HG02852 (cell line): ENCODE data around the gene C21orf58.
A peak's percentile ranks its signal among the peaks of the same experiment; 100 is the strongest.

Experiments
- ATAC-seq: cut with Tn5 transposase; IDR thresholded peaks from one replicate; pipeline ENCODE4 v1.9.1; 2021; ENCODE audit warnings: mild to moderate bottlenecking, moderate library complexity; ENCODE audit not compliant: unreplicated experiment

C21orf58 gene

GRCh38 chr21:46297338-46298271, 26.1 kb downstream of the C21orf58 start:
- no peak for ATAC-seq

DNA sequence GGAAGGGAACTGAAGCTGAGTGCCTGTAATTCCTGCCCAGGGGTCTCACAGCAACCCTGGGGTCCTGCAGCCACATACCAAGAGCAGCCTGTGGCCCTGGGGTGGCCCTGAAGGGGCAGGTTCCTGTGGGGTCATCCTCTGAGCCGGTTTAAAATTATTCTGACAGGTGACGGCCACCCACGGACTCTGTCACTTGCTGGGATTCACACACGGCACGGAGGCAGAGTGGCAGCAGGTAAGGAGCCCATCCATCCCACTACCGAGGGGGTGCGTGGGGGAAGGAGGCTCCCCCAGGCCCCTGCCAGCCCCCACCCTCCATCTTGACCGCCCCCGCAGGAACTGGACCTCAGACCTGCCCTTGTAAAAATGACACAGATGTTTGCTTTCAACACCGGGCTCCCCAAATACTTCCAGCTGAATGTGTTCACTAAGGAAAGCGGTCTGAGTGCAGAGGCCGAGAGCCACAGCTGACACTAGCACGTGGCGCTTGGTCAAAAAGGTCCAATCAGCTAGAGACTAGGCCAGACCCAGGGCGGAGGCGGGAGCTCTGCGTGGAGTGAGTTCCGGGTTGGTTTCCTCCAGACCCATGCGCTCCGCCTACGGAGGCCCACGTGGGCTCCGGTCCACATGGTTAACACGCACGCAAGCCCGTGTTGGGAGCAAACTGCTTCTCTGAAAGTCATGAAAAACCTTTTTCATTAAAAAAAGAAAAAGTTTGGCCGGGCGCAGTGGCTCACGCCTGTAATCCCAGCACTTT, 27.5 kb downstream of the C21orf58 start:
- ATAC-seq: no peak

DNA sequence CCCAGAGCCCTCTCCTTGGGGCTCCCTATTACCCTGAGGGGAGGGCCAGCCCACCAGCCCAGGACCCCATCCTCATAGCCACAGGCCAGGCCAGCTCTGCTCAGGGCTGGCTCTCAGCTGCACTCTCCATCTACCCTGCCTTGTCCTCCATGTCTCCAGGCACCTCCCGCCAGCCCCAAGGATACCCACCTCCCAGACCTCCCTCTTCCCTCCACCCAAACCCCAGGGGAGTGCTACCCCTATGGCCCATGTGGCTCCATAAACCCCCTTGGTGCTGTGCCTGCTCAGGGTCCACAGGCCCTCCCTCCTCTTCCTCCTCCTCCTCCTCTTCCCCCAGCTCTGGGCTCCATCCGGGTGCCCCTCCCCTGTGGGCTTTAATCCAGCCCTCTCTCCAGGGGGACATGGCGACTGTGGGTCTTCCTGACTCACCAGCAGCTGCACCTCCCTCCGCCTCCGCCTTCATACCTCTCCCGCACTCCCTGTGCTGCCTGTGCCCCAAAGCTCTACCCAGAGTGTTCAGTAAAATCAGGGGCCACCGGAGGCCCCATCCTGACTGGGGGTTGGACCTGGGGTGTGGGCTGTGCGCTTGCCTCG, 28.4 kb downstream of the C21orf58 start:
- no peak for ATAC-seq

GRCh38 chr21:46294647-46295176, 29.0 kb downstream of the C21orf58 start:
- no peak for ATAC-seq

- ATAC-seq: no peak
Observed at GRCh38 chr21:46291561-46291960, 32.1 kb downstream of the C21orf58 start.

DNA sequence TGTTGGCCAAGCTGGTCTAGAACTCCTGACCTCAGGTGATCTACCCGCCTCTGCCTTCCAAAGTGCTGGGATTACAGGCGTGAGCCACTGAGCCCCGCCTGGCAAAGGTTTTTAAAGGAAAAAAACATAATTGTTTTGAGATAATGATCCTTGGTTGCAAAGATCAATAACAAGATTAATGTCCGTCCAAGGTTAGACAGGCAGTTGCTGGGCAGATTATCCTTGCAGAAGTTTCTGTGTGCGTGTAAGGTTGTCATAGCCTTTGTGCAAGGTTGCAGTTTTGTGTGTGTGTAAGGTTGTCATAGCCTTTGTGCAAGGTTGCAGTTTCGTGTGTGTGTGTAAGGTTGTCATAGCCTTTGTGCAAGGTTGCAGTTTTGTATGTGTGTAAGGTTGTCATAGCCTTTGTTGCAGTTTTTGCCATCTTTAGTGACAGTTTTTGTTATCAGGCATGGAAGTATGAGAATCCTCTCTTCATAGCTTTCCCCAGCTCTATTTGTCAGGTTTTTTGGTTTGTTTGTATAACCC, 34.0 kb downstream of the C21orf58 start:
- ATAC-seq: no peak

DNA sequence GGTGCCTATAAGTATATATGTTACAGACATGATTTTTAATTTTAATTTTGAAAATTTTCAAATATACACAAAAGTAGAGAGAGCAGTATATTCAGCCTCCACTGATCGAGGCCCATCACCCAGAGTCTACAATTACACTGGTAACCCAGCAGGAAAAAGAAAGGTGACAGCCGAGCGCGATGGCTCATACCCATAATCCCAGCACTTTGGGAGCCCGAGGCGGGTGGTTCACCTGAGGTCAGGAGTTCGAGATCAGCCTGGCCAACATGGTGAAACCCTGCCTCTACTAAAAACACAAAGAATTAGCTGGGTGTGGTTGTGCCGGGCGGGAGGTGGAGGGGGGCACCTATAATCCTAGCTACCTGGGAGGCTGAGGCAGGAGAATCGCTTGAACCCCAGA, 36.1 kb downstream of the C21orf58 start:
- ATAC-seq: no peak

DNA sequence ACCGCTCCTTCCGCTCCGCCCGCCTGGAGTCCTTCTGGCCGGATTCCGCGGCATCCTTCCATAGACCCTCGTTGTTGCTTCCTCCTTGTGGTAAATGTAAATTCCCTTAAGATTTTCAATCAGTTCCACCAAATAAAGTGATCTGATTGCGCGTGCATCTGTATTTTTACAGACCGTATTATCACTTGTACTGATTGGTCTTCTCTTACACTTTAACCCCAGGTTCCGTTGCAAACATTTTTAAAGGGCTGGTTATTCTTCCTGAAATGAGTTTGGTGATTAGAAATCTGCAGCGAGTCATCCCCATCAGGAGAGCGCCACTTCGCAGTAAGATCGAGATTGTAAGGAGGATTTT, 37.0 kb downstream of the C21orf58 start:
- ATAC-seq: peak; percentile 6

- peak; percentile 81 for ATAC-seq
Observed at GRCh38 chr21:46285761-46286647, 37.7 kb downstream of the C21orf58 start, which contains the start of gene YBEY. Gene YBEY, plus strand, starts transcription at chr21:46286342. Its CDS starts 572 bp downstream, at chr21:46286914.

- no peak for ATAC-seq
Observed at GRCh38 chr21:46285206-46285661, 38.4 kb downstream of the C21orf58 start, which contains the start of gene MCM3AP. Gene MCM3AP, minus strand, starts transcription at chr21:46285611. Its CDS starts 325 bp downstream, at chr21:46285286.

DNA sequence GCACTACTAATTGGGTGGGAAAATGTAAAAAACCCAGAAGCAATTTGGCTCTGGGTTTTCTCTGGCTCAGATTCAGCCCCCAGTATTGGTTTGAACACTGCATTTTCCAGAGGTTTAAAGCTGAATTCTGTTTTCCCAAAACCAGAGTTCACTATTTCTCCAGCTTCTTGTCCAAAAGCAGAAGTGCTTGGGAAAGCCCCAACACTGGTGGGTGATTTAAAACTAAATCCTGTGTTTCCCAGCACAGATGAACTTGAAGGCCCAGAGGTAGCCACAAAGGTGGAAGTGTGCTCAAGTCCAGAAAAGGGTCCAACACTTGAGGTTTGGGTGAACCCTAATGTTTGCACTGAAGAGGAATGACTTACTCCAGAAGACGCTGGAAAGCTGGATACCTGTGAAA, 38.9 kb downstream of the C21orf58 start:
- ATAC-seq: no peak

DNA sequence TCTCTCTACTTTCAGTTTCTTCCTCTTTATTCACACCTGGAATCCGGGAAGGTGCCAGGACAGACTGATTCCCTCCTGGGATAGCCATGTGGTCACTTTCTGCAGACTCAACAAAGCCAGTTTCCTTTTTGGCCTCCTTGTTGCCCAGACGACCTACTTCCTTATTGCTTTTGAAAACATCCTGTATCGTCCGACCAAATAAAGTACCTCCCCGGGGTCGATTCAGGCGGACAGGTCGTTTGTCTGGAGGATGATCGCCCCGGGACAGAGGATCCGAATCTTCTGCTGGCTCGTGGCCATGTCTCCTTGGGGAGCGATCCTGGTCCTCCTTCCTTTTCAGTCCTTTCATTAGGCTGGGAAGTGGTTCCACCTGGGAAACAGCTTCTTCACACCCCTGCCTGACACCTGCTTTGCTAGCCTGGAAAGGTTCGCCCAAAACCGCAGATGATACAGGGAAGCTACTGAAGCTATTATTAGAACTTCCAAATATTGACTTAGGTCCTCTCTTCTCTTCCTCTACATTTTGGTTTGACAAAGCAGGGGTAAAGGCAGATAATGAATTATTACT, 39.5 kb downstream of the C21orf58 start:
- ATAC-seq: no peak

- ATAC-seq: no peak
Observed at GRCh38 chr21:46274797-46275390, 48.8 kb downstream of the C21orf58 start.

- ATAC-seq: no peak
Observed at GRCh38 chr21:46273341-46273740, 50.3 kb downstream of the C21orf58 start.

DNA sequence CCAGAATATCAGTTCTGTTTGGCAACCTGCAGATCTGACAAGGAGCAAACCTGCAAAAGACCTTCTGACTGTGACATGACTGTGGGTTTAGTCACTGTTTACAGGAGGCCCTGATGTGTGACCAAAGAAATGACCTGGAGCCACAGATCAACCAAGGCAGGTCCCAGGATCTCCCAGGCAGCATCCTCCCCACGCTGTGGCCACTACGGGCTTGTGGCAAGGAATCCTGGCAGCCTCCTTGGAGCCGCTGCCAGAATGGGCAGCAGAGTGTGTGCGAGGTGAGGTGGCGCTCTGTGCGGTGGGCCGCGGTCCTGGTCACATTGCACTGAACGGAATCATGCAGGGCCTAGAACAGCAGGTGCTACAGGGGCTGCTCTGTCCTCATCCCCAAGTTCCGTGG, 54.2 kb downstream of the C21orf58 start:
- no peak for ATAC-seq

GRCh38 chr21:46268371-46268770, 55.3 kb downstream of the C21orf58 start:
- ATAC-seq: no peak

- no peak for ATAC-seq
Observed at GRCh38 chr21:46266946-46267345, 56.7 kb downstream of the C21orf58 start.

- no peak for ATAC-seq
Observed at GRCh38 chr21:46265736-46266525, 57.7 kb downstream of the C21orf58 start.
